Stimulated activated naive CD4-positive, alpha-beta T cell (primary cell): Measurements from ENCODE around the gene METTL2B.
A peak's percentile ranks its signal among the peaks of the same experiment; 100 is the strongest.
"Not testable (repeated sequence)": the region's sequence is repeated elsewhere in the genome, so short reads cannot be mapped to it uniquely, and the experiment has no call there.

Experiments used
- DNase-seq, 6 experiments: peaks; one replicate each; lab custom pipeline; 2025; lab: John Stamatoyannopoulos, UW

The METTL2B gene

GRCh38 chr7:128526062-128526466 is 49.5 kb downstream of the METTL2B start:
- not testable (repeated sequence) for DNase-seq

DNA sequence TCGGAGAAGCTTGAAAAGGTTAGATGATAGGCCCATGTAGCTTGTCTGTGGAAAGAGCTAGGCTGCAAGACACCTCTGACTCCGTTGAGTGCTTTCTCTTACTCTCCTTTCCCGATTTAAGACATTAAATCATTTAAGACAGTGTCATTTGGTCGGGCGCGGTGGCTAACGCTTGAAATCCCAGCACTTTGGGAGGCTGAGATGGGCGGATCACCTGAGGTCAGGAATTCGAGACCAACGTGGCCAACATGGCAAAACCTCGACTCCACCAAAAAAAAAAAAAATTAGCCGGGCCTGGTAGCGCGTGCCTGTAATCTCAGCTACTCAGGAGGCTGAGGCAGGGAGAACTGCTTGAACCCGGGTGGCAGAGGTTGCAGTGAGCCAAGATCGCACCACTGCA is 52.6 kb downstream of the METTL2B start:
- not testable (repeated sequence) for DNase-seq

DNA sequence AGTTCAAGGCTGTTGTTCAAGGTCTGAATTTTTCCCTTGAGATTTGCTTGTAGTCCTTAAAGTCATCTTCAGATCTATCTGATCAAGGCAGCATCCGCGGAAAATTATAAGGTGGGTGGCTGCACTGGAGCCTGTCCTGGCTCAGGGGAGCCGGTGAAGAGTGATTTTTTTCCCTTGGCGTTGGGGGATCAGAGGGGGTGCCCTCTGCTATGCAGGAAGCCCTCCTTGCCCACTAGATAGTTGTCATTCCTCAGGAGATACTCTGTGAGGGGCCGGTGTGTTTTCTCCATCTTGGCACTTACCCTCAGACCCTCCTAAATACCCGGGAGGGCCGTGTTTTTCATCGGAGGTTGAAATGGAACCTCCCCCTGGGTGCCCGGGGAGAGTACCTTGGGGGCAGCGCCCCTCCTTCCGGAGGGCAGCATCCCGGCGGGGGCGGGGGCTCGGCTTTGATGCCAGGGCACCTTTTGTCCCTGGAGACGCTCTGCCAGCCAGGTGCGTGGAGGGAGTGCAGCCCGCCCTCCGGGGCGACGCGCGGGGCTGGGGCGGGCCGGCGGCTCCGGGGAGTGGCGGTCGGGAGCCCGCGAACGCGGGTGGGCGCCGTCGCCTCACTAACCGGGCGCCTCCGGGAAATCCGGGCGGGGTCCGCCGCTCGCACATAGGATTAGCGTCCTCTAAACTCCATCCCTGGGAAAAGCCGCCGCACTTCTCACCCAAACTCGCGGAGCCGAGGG is 53.7 kb downstream of the METTL2B start:
- DNase-seq = peak in 5 of 6 experiments; percentile 47 to 60 (median 55)

GRCh38 chr7:128530855-128531104 is 54.2 kb downstream of the METTL2B start:
- DNase-seq = peak in 1 of 6 experiments; percentile 81

GRCh38 chr7:128531105-128531954 is 54.8 kb downstream of the METTL2B start:
- DNase-seq = peak; percentile 72 to 88 (median 82)

DNA sequence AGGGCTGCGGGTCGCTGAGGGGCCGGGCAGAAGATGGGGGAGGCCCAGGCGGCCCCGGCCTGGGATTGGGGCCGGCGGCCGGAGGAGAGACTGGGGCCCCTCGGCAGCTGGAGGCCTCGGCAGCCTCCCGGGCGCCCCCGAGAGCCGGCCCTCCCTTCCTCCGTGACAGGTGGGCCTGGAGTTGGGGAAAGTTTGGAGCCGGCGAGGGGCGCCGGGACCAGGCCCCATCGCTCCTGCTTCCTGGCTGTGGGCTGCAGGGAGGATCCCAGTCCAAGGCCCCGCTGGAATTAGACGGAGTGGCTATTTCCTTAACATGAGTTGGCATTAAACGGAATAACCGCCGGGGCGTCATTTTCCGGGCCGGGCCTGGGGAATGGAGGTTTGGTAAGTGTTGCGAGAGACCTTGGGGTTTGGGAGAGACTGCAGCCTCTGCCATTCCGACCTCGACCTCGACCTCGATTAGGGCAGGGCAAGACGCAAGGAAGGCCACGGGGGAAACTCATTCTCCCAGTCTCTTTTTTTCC is 55.5 kb downstream of the METTL2B start:
- DNase-seq = peak in 4 of 6 experiments; percentile 4 to 54 (median 29)

DNA sequence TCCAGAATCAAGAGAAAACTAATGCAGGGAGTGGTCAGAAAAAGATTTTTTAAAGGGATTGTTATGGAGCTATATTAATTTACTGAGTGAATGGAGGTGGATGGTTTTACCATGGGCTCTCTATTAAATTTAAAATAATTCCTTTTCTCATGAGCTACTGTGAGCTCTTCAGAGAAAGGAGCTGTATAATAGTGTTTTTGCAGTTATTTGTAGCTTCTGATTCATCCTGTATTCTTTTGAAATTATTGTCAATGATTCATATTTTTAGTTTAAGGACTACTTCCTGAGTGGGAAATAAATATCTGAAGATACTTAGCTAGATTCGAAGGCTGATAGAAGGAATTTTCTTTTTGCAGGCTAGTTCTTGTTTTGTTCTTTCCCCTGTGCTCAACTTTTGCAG is 56.4 kb downstream of the METTL2B start:
- DNase-seq = not testable (repeated sequence)

- DNase-seq = peak in 4 of 6 experiments; percentile 19 to 25 (median 22)
These were observed 60.9 kb downstream of the METTL2B start for GRCh38 chr7:128537410-128537809.

DNA sequence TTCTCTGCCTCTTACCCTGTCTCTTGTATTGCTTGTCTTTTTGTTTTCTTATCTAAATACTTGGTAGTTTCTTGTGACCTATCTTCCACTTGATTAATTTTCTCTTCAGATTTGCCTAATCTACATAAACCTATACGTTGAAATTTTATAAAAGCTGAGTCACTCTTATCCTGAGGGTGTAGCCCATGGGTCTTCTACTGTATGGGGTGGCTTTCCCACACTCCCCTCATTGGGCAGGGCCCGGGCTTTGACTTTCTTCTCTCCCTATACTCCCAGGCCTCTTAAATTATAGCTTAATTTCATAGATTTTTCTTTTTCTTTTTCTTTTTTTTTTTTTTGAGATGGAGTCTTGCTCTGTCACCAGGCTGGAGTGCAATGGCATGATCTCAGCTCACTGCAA is 66.0 kb downstream of the METTL2B start:
- not testable (repeated sequence) for DNase-seq

GRCh38 chr7:128543300-128543699 is 66.8 kb downstream of the METTL2B start:
- peak in 1 of 6 experiments; percentile 1 for DNase-seq

- DNase-seq = not testable (repeated sequence)
These were observed 69.8 kb downstream of the METTL2B start for GRCh38 chr7:128546319-128546851.

DNA sequence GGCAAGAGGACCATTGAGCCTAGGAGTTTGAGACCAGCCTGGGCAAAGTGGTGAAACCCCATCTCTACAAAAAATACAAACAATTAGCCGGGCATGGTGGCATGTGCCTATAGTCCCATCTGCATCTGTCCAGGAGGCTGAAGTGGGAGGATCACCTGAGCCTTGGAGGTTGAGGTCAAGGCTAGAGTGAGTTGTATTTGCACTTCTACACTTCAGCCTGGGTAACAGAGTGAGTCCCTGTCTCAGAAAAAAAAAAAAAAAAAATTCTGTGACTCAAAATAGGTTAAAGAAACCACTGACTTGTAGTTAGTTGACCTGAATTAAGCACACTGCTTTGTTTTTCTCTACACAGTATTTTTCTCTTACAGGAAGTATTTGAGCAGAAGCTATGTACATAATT is 74.4 kb downstream of the METTL2B start:
- DNase-seq = no peak

- DNase-seq = not testable (repeated sequence)
These were observed 77.8 kb downstream of the METTL2B start for GRCh38 chr7:128554394-128554793.
